ENCODE measurements around the gene EZH2.

Gene EZH2

GRCh38 chr7:148852272-148852671 lies 31.8 kb downstream of the EZH2 start:
- DNase-seq: no peak

DNA sequence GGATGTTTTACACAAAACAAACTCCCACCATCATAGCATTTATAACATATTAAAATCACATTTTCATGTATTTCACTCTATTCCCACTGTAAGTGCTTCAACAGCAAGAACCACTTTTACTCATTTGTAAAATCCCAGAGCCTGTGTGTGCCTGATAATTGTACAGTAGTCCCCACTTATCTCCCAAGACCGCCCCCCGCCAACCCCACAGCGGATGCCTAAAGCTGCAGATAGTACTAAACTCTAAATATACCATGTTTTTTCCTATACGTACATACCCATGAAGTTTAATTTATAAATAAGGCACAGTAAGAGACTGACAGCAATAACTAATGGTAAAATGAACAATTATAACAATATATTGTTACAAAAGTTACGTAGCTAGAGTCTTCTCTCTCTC lies 33.5 kb downstream of the EZH2 start:
- no peak for DNase-seq

DNA sequence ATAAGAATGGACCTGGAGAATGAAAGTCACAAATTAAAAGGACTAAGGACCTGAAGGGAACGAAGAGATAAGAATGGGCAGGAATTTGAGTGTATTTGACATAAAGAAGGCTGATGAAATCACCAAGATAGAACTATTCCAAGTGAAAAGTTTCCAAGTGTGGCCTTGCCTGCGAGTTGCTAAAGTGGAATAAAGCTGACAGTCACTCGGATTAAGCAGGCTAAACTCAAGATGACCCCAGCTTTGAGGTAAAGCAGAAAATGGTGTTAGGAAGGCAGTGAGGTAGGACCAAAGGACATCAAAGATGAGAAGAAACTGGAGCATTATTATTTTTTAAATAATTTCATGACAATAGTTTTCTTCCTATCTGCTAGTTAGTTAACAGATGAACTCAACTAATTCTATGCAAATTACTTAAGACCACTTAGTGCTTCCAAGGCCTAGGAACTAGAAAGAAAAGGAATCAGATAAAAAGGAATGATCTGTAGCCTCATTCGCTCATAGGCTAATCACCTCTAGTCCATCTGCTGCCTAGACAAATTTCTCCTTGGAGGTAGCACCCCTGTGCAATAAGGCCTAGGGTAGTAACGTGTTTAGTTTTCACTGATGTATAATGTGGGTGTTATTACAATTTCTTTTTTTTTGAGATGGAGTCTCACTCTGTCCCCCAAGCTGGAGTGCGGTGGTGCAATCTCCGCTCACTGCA lies 34.5 kb downstream of the EZH2 start:
- no peak for DNase-seq

GRCh38 chr7:148847815-148848734 lies 36.0 kb downstream of the EZH2 start:
- no peak for DNase-seq

DNA sequence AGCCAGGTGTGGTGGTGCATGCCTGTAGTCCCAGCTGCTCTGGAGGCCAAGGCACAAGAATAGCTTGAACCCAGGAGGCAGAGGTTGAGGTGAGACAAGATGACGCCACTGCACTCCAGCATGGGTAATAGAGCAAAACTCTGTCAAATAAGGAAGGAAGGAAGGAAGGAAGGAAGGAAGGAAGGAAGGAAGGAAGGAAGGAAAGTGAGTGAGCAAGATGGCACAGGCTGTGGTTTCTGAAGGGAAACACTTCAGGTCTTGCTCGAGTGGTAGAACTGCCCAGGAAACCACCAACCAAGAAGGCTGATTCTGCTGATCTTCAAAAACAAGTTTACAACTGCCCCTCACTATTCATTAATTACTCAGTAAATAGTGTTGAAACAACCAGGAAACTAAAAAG lies 45.2 kb downstream of the EZH2 start:
- no peak for DNase-seq

- DNase-seq: no peak
Observed at GRCh38 chr7:148835854-148836253, 48.2 kb downstream of the EZH2 start.

- no peak for DNase-seq
Observed at GRCh38 chr7:148834605-148835004, 49.5 kb downstream of the EZH2 start.

DNA sequence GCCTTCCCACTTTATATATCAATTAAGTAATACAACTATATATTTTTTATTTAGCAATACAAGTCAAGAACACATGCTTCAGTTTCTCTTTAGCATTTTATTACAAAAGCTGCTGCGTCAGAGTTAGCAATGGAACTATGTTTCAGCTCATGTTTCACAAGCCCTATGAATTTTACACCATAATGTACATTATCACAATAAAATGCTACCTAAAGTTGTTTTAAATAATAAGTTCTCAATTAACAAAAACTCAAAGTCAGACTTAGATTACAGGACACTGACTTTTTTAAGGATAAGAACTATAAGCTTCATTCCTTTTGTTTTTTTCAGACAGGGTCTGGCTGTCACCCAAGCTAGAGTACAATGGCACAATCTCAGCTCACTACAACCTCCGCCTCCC lies 52.3 kb downstream of the EZH2 start:
- no peak for DNase-seq

DNA sequence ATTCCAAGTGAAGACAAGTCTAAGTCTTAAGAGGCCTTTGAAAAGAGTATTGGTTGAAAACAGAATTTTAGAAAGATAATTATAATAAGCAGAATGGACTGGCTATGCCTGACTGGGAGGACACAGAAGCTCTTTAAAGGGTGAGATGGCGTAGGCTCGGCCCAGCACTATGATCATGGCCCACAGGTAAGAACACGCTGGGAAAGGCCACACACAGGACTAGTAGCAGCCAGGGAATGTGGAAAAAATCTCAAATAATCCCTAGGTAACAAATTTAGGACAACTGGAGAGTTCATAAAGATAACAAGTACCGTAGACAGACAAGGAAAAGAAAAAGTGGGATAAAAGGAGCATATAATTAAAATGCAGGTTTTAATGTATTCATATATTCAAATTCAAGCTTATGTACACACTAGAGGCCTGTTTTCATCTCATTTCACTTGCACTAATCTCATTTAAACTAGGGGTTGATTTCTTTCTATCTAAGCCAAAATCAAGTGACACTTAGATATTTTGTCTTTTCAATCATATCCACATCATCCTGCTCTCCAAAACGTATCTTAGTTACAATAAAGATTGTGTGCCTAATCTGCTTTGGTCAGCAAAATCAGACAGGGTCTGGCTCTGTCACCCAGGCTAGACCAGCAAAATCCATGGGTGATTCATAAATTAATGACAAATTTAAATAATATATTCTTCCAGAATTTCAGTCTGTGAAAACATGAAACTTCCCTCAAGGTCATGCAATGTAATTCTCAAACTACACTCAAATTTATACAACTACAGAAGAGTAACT lies 53.0 kb downstream of the EZH2 start:
- no peak for DNase-seq

GRCh38 chr7:148828965-148829364 lies 55.1 kb downstream of the EZH2 start:
- no peak for DNase-seq

- no peak for DNase-seq
Observed at GRCh38 chr7:148825338-148825737, 58.8 kb downstream of the EZH2 start.

- no peak for DNase-seq
Observed at GRCh38 chr7:148824864-148825263, 59.2 kb downstream of the EZH2 start.

GRCh38 chr7:148821422-148821821 lies 62.7 kb downstream of the EZH2 start:
- DNase-seq: no peak

GRCh38 chr7:148819697-148820360 lies 64.3 kb downstream of the EZH2 start:
- no peak for DNase-seq

GRCh38 chr7:148815612-148816011 lies 68.5 kb downstream of the EZH2 start:
- no peak for DNase-seq

DNA sequence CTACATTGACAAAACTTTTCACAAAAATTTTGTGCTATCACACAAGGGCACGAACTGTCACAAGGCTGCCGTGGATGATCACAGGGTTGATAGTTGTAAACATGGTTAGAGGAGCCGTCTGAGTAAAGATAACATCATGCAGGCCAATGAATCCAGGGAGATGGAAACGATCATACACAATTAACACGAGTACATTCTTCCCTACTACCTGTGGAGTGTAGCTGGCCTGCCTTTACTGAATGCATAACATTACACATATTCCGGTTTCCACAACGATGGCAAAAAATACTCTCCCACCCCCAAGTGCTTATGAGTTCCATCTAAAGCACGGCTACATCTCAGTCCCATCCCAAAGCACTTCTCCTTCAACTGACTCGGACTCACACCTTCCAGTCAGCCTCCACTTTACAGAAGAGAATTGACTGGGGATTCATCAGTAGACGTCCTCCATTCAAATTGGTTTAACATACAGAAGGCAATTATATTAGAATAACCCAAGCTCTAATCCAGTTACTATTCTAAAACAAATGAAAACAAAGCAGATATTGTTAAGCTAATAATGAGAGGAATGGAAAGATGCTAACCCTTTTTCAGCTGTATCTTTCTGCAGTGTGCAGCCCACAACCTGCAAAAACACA lies 69.0 kb downstream of the EZH2 start:
- no peak for DNase-seq

DNA sequence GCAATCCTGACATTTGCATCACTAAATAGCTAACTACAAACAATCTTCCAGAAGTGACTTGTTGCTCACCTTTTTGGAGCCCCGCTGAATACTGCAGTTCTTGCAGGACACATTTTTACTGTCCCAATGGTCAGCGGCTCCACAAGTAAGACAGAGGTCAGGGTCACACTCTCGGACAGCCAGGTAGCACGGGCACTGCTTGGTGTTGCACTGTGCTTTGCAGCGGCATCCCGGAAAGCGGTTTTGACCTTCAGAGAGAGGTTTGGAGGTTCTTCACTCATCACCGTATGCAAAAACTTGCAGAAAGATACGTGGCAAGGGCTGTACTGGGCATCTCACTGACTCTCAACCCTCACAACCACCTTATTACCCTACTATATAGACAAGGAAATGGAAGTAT lies 70.2 kb downstream of the EZH2 start:
- no peak for DNase-seq

GRCh38 chr7:148811892-148812291 lies 72.2 kb downstream of the EZH2 start:
- DNase-seq: no peak

DNA sequence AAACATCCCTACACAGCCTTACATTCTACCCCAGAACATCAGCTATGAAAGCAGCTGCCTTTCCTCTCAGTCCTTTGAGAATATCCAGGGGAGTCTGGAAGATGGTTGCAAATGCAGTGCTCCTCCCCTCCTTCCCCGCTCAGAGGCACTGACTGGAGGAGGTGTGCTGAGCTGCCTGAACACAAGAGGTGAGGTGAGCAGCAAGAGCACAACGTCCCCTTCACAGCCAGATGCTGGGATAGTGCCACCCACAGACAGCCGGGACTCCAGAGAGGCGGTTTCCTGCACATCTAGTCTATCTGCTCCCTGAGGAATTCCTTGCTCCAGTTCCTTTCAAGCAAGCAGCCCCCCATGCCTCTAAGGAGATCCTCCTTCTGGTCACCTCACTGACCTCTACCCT lies 74.2 kb downstream of the EZH2 start:
- DNase-seq: no peak

GRCh38 chr7:148807436-148807835 lies 76.7 kb downstream of the EZH2 start:
- no peak for DNase-seq

GRCh38 chr7:148806187-148806586 lies 77.9 kb downstream of the EZH2 start:
- DNase-seq: no peak
